H4 (cell line): ENCODE data around the gene PRR23E. TPM values are rescaled to one million over a fixed set of nuclear protein-coding genes. Genes with fewer than 3 reads are reported as not detected.

ENCODE experiments used
- DNase-seq: peaks from one replicate; pipeline ENCODE4 v3.0.0-alpha.2; 2015; ENCODE audit warnings: low spot score
- total RNA-seq: library from RNA; depleted of rRNA; stranded (reverse); fragments of >200 nt; shearing (Covaris generic); gene quantifications from 2 replicates; pipeline ENCODE4 v1.2.3, GENCODE V29; 2014; rRNA removed

The PRR23E gene, protein sequence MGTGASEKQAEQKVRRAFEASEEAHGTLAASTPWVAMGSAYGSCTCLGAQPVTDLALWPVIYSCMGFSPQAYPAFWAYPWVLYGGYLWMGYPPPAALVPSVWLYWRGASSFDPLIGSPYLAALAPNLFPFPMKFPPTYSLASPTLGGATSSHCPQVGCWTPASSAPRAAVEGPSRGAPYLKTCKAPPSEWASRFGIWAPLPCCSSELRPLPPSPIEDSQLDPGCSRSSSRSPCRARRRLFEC
- total RNA-seq = not detected in 2 replicates

GRCh38 chr3:127192576-127193232, at the start of gene PRR23E:
PRR23E (plus strand) TSS chr3:127193131; CDS start chr3:127196686, 3,555 bp downstream.
- no peak for DNase-seq

GRCh38 chr3:127143172-127143571, 49.8 kb upstream of the PRR23E start:
- no peak for DNase-seq

- DNase-seq = no peak
Observed at GRCh38 chr3:127144631-127145030, 48.3 kb upstream of the PRR23E start.

- DNase-seq = no peak
Observed at GRCh38 chr3:127145266-127145665, 47.7 kb upstream of the PRR23E start.

- DNase-seq = no peak
Observed at GRCh38 chr3:127147291-127147885, 45.5 kb upstream of the PRR23E start.

DNA sequence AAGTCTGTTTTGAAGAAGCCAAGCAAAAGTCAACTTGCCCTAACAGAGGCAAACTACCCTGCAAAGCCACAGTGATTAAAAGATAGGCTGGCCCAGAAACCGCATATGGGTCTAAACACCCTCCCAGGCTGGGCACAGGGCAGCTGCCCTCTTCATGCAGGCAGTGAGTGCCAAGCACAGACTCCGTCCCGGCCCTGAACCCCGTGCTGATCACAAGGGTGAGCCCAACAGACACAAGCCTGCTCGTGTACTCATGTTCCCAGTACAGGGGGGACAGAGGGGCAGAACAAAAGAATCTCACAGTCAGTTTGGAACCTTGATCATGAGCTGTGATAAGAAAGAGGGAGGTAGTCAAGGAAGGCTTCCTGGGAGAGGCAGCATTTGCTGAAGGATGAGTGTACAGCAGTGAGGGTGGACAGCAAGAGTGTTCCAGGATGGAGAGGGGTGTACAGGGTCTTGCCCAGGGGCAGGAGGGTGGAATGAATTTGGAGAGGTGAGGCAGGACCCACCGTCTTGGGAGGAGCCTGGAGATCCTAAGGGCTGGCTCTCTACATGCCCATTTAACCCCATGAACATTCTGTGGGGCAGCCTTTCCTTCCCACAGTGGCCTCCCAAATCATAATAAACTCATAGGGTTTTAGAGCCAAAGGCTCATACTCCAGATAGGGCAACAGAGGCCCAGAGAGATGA, 43.2 kb upstream of the PRR23E start:
- DNase-seq = no peak

DNA sequence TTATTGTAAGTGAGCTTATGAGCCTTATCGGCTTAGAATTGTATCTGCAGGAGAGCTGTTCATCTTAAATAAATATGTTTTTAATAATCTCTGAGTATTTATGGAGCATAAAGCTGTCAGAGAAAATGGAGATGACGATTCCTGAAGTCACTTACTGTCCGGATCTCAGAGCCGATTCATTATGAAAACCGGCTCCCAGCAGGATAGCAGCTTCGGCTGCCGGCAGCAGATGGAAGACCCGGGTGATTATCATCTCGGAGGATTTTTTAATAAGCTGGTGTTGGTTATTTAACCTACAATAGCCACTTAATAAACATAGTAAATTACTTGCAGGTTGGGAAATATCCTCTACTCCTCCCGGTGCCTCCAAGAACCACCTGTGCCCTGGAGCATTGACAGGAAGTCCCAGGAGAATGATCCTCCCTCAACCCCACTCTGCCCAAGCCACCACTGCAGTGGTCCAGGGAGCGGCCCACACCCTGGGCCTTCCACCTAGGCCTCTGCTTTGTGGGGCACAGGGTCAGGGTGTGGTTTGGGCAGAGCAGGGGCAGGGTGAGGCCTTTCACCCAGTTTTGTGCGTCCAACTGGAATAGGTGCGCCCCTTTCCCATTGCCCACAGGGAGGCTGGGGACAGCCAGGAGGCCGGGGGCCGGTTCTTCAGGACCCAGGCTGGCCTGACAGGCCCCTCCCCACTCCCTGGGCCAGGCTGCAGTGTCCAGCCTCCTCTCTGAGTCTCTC, 42.2 kb upstream of the PRR23E start:
- DNase-seq = no peak

GRCh38 chr3:127151251-127151564, 41.7 kb upstream of the PRR23E start:
- DNase-seq = no peak

- DNase-seq = no peak
Observed at GRCh38 chr3:127151992-127152650, 40.8 kb upstream of the PRR23E start.

GRCh38 chr3:127152684-127153505, 40.0 kb upstream of the PRR23E start:
- DNase-seq = no peak

DNA sequence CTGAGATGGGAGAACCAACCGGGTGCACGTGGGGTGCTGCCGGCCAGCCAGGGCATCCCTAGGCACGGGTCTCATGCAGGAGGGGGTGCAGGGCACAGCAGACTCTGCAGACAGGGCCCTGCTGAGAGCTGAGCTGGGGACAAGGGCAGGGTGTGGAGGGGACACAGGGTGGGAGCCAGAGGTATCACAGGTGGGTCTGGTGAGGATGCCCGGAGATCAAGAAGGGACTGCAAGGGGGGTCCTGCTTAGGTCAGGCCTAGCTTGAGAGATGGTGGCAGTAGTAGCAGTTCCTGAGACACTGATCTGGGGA, 39.5 kb upstream of the PRR23E start:
- no peak for DNase-seq

GRCh38 chr3:127156338-127157050, 36.4 kb upstream of the PRR23E start:
- no peak for DNase-seq

DNA sequence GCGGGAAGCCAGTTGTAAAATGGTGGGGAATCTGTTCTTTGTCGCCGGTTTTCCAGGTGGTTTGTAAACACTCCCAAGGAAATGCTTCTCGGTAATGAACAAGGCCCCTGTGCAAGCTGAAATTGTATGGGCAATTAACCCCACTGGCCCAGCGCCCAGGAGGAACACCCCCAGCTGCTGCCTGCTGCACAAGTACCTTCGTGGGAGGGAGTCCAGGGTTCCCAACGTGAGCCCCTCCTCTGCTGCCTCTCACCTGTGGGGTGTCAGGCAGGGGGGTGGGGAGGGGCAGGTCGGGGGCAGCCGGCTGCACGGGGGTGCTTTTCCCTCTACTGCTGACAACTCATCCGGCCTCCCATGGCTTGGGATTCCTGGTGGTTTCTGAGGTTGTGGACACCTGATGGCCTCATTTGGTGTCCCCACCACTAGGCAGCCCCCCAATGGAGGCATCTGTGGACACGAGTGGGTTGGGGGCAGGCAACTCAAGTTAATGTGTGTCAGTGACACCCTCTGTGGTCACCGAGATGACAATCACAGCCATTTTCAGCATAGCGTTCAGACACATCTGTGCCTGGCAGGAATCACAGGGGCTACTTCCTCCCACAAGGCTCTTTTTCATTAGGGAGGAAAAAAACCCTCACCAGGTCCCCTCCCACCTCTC, 35.6 kb upstream of the PRR23E start:
- no peak for DNase-seq

GRCh38 chr3:127158614-127159229, 34.2 kb upstream of the PRR23E start:
- DNase-seq = no peak

- DNase-seq = no peak
Observed at GRCh38 chr3:127159543-127159942, 33.4 kb upstream of the PRR23E start.

DNA sequence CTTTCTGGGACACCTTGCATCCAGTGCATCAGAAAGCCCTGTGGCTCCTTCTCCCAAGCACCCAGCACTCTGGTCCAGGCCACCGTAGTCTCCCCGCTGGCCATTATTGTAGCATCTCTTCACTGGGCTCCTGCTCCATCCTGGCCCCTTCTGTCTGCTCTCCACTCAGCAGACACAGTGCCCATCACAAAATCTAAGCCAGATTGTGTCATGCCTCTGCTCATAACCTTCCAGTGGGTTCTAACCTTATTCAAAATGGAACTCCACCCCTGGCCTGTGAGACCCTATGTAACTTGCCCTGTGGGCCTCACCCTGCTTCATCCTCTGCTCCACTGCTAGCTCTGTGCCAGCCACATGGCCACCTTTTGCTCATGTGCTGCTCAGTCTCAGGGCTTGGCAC, 31.7 kb upstream of the PRR23E start:
- no peak for DNase-seq

DNA sequence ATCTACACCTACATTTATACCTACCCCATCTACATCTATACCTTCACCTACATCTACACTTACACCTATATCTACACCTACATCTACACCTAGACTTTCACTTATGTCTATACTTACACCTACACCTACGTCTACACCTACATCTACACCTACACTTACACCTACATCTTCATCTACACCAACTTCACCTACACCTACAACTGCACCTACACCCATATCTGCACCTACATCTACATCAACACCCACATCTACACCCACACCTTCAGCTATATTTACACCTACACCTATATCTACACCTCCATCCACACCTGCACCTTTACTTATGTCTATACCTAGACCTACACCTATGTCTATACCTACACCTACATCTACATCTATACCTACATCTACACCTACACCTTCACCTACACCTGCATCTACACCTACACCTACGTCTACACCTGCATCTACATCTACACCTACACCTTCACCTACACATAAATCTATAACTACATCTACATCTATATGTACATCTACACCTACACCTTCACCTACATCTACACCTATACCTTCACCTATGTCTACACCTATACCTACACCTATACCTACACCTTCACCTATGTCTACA, 30.9 kb upstream of the PRR23E start:
- no peak for DNase-seq

- no peak for DNase-seq
Observed at GRCh38 chr3:127162947-127163645, 29.8 kb upstream of the PRR23E start.
